K562 (cell line): ENCODE measurements around the gene MFSD6. TPM values are rescaled to one million over a fixed set of nuclear protein-coding genes. Genes with fewer than 3 reads are reported as not detected.

Experiments
- BHLHE40 ChIP-seq: IDR thresholded peaks from 2 replicates; pipeline ENCODE4 v1.6.1; 2011; ENCODE audit warnings: low read length, improper control_type of control experiment
- DPF2 ChIP-seq: fragments of 450-650 bp; IDR thresholded peaks from 2 replicates; pipeline ENCODE4 v1.6.1; 2016
- EGR1 ChIP-seq: fragments of 450-650 bp; conservative IDR thresholded peaks from 2 replicates; pipeline ENCODE4 v1.6.1; 2017; ENCODE audit warnings: mild to moderate bottlenecking
- ELF1 ChIP-seq: fragments of 200-800 bp; sonication (Bioruptor generic); IDR thresholded peaks from 2 replicates; pipeline ENCODE4 v1.6.1; 2016; ENCODE audit warnings: missing genetic modification characterization, missing compliant biosample characterization
- FOXJ2 ChIP-seq: fragments of 200-800 bp; sonication (Bioruptor generic); IDR thresholded peaks from 2 replicates; pipeline ENCODE4 v1.6.1; 2016; ENCODE audit warnings: missing genetic modification characterization, missing compliant biosample characterization
- FOXK1 ChIP-seq: sonication (generic); formaldehyde crosslinking; IDR thresholded peaks from 2 replicates; pipeline ENCODE4 v1.8.0; 2022; ENCODE audit warnings: missing genetic modification reagents, mild to moderate bottlenecking, borderline replicate concordance
- MBD2 ChIP-seq: sonication (generic); IDR thresholded peaks from 2 replicates; pipeline ENCODE4 v1.6.1; 2016; ENCODE audit warnings: low read depth, borderline replicate concordance
- MCM5 ChIP-seq: fragments of 450-650 bp; IDR thresholded peaks from 2 replicates; pipeline ENCODE4 v1.6.1; 2016; ENCODE audit warnings: low read depth
- NUFIP1 ChIP-seq: fragments of 450-650 bp; IDR thresholded peaks from 2 replicates; pipeline ENCODE4 v1.6.1; 2018; ENCODE audit not compliant: partially characterized antibody
- RCOR1 ChIP-seq, 2 experiments: IDR thresholded peaks; 2 replicates each; pipeline ENCODE4 v1.6.1; 2012; ENCODE audit warnings: low read depth in 2 of 2, low read length in 2 of 2, borderline replicate concordance in 1 of 2, improper control_type of control experiment in 1 of 2
- TEAD1 ChIP-seq, 2 experiments: fragments of 450-650 bp in 1 of 2; sonication (generic) in 1 of 2; formaldehyde crosslinking; IDR thresholded peaks; 2 replicates each; pipeline versions ENCODE4 v1.4.0 to v1.8.0; 2020 to 2022; ENCODE audit warnings: mild to moderate bottlenecking in 2 of 2, missing genetic modification reagents in 1 of 2
- ZNF408 ChIP-seq: fragments of 250-450 bp; sonication (Bioruptor Pico); IDR thresholded peaks from 2 replicates; pipeline ENCODE4 v1.4.0; 2020; ENCODE audit warnings: low read depth, mild to moderate bottlenecking, moderate library complexity
- polyA plus RNA-seq, 8 experiments: library from polyadenylated mRNA; depleted of rRNA in 4 of 8; stranded (reverse) in 5 of 8; unstranded in 3 of 8; fragments of >200 nt; fragmentation: Nextera tagmentation in 2 of 8; fragmentation: Illumina TruSeq in 1 of 8; extraction: Ambion mirVana in 2 of 8; extraction: Trizol in 1 of 8; gene quantifications; 2 replicates each; pipeline versions ENCODE4 v1.2.1 to v1.2.3, GENCODE V29; 2011 to 2014; ENCODE audit warnings: inconsistent platforms in 1 of 8, missing spikeins in 1 of 8
- total RNA-seq, 7 experiments: library from RNA; depleted of rRNA in 6 of 7; stranded (reverse); fragments of >200 nt in 6 of 7; fragmentation: Illumina TruSeq in 2 of 7; extraction: Trizol in 2 of 7; gene quantifications; 2 replicates each; pipeline versions ENCODE4 v1.2.1 to v1.2.3, GENCODE V29; 2011 to 2021; ENCODE audit warnings: low replicate concordance in 1 of 7
- TF ChIP-seq, protein P1 (sequence below), 2 experiments: fragments of 450-650 bp; IDR thresholded peaks; 2 replicates each; pipeline ENCODE4 v1.6.1; 2016; ENCODE audit warnings: mild to moderate bottlenecking in 2 of 2, borderline replicate concordance in 1 of 2, low read depth in 1 of 2, moderate library complexity in 1 of 2
- TF ChIP-seq, protein P2 (sequence below): fragments of 450-650 bp; conservative IDR thresholded peaks from 2 replicates; pipeline ENCODE4 v1.6.1; 2016; ENCODE audit warnings: missing genetic modification characterization, low read depth, mild to moderate bottlenecking, missing compliant biosample characterization, moderate library complexity

The MFSD6 gene
- total and polyA plus RNA-seq, 9 of the 15 experiments (the other 6 are each of a cell fraction or from before 2014, with no cell fraction given), result 1.1 to 7.9 (median 4.4) TPM

DNA sequence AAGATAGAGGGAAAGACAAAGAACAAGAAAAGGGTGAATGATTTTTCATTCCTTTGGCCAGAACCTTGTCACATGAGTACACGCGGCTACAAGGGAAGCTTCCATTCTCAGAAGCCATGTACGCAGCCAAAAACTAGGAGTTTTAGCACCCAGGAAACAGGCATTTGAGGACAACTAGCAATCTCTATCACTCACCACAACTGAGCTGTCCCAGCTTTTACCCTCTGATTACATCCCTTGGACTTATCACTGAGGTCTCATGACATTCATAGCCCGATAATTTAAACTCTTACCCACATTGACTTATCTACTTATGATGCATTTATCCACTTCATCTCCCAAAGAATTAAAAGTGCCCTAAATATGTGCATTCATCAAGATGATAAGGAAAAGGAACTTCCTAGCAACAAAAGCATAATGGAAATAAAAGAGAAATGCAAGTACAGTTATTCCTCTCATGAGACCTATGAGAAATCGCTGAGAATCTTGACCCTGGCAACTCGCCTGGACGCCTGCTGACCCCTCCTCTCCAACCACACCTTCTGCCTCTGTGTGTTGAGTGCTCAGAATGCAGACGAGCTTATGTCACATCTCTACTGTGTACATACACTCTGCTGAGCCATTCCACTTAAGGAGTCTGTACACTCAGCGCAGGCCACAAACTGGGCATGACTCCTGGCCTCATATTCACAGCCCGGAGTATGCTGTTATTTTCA is 28.7 kb upstream of the MFSD6 start (continued):
- TF ChIP-seq, protein P1, sequence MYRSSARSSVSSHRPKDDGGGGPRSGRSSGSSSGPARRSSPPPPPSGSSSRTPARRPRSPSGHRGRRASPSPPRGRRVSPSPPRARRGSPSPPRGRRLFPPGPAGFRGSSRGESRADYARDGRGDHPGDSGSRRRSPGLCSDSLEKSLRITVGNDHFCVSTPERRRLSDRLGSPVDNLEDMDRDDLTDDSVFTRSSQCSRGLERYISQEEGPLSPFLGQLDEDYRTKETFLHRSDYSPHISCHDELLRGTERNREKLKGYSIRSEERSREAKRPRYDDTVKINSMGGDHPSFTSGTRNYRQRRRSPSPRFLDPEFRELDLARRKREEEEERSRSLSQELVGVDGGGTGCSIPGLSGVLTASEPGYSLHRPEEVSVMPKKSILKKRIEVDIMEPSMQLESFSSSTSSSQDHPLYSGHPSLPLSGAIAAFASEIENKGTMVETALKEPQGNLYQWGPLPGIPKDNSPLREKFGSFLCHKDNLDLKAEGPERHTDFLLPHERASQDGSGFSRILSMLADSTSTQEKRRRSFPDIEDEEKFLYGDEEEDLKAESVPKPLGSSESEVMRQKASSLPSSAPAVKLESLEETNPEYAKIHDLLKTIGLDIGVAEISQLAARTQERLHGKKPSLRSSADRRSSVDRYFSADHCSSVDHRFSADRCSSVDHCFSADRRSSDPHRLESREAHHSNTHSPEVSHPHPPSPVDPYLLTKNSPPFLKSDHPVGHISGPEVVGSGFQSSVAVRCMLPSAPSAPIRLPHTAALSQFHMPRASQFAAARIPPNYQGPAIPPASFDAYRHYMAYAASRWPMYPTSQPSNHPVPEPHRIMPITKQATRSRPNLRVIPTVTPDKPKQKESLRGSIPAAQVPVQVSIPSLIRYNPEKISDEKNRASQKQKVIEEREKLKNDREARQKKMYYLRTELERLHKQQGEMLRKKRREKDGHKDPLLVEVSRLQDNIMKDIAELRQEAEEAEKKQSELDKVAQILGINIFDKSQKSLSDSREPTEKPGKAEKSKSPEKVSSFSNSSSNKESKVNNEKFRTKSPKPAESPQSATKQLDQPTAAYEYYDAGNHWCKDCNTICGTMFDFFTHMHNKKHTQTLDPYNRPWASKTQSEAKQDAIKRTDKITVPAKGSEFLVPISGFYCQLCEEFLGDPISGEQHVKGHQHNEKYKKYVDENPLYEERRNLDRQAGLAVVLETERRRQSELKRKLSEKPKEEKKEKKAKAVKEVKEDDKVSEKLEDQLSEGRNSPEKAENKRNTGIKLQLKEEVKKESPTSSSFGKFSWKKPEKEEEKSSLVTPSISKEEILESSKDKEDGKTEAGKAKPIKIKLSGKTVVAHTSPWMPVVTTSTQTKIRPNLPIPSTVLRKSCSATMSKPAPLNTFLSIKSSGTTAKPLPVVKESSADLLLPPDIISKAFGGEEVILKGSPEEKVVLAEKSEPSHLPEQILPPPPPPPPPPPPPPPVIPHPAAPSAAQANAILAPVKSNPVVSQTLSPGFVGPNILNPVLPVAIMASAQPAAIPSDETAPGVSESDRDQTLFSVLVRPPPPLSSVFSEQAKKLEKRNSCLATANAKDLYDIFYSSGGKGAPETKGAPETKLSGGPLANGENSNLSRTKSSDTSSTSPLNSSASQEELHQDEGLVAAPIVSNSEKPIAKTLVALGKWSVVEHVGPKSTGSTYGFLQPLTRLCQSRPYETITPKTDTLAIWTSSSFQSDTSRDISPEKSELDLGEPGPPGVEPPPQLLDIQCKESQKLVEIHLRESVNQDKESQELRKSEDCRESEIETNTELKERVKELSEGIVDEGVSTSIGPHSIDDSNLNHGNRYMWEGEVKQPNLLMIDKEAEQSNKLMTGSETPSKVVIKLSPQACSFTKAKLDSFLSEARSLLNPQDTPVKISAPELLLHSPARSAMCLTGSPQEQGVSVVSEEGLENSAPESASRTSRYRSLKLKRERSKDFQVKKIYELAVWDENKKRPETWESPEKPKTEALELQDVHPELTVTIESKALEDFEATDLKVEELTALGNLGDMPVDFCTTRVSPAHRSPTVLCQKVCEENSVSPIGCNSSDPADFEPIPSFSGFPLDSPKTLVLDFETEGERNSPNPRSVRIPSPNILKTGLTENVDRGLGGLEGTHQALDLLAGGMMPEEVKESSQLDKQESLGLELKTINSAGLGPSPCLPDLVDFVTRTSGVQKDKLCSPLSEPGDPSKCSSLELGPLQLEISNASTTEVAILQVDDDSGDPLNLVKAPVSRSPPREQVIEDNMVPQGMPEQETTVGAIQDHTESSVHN (IDR thresholded peaks at IDR 0.05; ENCODE audit: borderline replicate concordance in 1 of 2, low read depth in 1 of 2), result no peak
- TF ChIP-seq, protein P2, sequence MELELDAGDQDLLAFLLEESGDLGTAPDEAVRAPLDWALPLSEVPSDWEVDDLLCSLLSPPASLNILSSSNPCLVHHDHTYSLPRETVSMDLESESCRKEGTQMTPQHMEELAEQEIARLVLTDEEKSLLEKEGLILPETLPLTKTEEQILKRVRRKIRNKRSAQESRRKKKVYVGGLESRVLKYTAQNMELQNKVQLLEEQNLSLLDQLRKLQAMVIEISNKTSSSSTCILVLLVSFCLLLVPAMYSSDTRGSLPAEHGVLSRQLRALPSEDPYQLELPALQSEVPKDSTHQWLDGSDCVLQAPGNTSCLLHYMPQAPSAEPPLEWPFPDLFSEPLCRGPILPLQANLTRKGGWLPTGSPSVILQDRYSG (tag), result no peak
- TF ChIP-seq FOXJ2 (tag) (peak; percentile 88), ELF1 (tag) (peak; percentile 49; the same call in 1 of the 2 replicates), NUFIP1 (no peak), RCOR1 (IDR thresholded peaks at IDR 0.05; ENCODE audit: borderline replicate concordance in 1 of 2, low read depth in 2 of 2, low read length in 2 of 2) (peak in 1 of 2 experiments; percentile 77; a peak in 1 of 4 replicates), EGR1 (no peak), MBD2 (no peak), DPF2 (0 out of 2 replicates have a peak, but pooled peaks have one; percentile 48), MCM5 (no peak), TEAD1 (CRISPR knock-in tag; IDR thresholded peaks at IDR 0.05) (0 out of 4 replicates have a peak, but pooled peaks of 1 of the 2 experiments have one; percentile 9), BHLHE40 (no peak), FOXK1 (CRISPR knock-in tag) (no peak), ZNF408 (CRISPR knock-in tag) (no peak)
